Measurements from ENCODE around the gene CHRNA1. TPM values are rescaled to one million over a fixed set of nuclear protein-coding genes. Genes with fewer than 3 reads are reported as not detected.

Gene CHRNA1
- total RNA-seq, 1 donor from 2014 or later = 3.7 TPM

- Histone ChIP-seq H4K20me1 (ENCODE audit: insufficient read depth, low read length) (no peaks in the 10 kb centered on the region), H3K36me3 (ENCODE audit: insufficient read depth, low read length) (no peaks in the 10 kb centered on the region), H3K9ac (ENCODE audit: low read length) (no peak overlapping the region), H3K9me3 (ENCODE audit: insufficient read depth, low read depth, low read length) (no peaks in the 10 kb centered on the region), H3K4me3 (ENCODE audit: insufficient read depth, low read depth, low read length) (no peak overlapping the region), H3K27me3 (ENCODE audit: insufficient read depth, low read length) (no peaks in the 10 kb centered on the region), H3K4me1 (ENCODE audit: insufficient read depth, low read length) (peaks cover 50% of the 10 kb centered on the region), H3K4me2 (ENCODE audit: low read length) (no peak overlapping the region), H2AFZ (ENCODE audit: low read depth, low read length) (no peak overlapping the region), H3K27ac (ENCODE audit: low read depth, low read length) (no peak overlapping the region), H3K79me2 (ENCODE audit: insufficient read depth, low read length) (no peaks in the 10 kb centered on the region)
- Mint-ChIP-seq H3K4me1 (ENCODE audit: low read depth, unreplicated experiment) (peaks cover 34% of the 10 kb centered on the region), H3K27ac (ENCODE audit: unreplicated experiment) (no peak overlapping the region), H3K36me3 (ENCODE audit: low read depth, unreplicated experiment) (no peaks in the 10 kb centered on the region), H3K9me3 (ENCODE audit: unreplicated experiment) (peaks cover 2% of the 10 kb centered on the region), H3K4me3 (ENCODE audit: unreplicated experiment) (no peak overlapping the region), H3K27me3 (ENCODE audit: low read depth, unreplicated experiment) (no peaks in the 10 kb centered on the region)
- FAIRE-seq (no peak), DNase-seq (ENCODE audit: low read depth) (no peak)
- TF ChIP-seq EZH2 (IDR thresholded peaks at IDR 0.05; ENCODE audit: insufficient read depth, low read length) (no peak), CTCF (IDR thresholded peaks at IDR 0.05; ENCODE audit: insufficient read depth, low read depth, low read length) (no peak)
Measured at GRCh38 chr2:174784316-174784715, 20.0 kb upstream of the CHRNA1 start.

- TF ChIP-seq EZH2 (IDR thresholded peaks at IDR 0.05; ENCODE audit: insufficient read depth, low read length) (no peak), CTCF (IDR thresholded peaks at IDR 0.05; ENCODE audit: insufficient read depth, low read depth, low read length) (no peak)
- Mint-ChIP-seq H3K4me1 (ENCODE audit: low read depth, unreplicated experiment) (peaks cover 44% of the 10 kb centered on the region), H3K4me3 (ENCODE audit: unreplicated experiment) (no peak overlapping the region), H3K27ac (ENCODE audit: unreplicated experiment) (no peak overlapping the region), H3K9me3 (ENCODE audit: unreplicated experiment) (peaks cover 2% of the 10 kb centered on the region), H3K27me3 (ENCODE audit: low read depth, unreplicated experiment) (no peaks in the 10 kb centered on the region), H3K36me3 (ENCODE audit: low read depth, unreplicated experiment) (no peaks in the 10 kb centered on the region)
- Histone ChIP-seq H3K4me3 (ENCODE audit: insufficient read depth, low read depth, low read length) (no peak overlapping the region), H3K9me3 (ENCODE audit: insufficient read depth, low read depth, low read length) (no peaks in the 10 kb centered on the region), H3K79me2 (ENCODE audit: insufficient read depth, low read length) (no peaks in the 10 kb centered on the region), H3K4me1 (ENCODE audit: insufficient read depth, low read length) (peaks cover 52% of the 10 kb centered on the region), H2AFZ (ENCODE audit: low read depth, low read length) (no peak overlapping the region), H3K27me3 (ENCODE audit: insufficient read depth, low read length) (no peaks in the 10 kb centered on the region), H3K27ac (ENCODE audit: low read depth, low read length) (no peak overlapping the region), H3K36me3 (ENCODE audit: insufficient read depth, low read length) (no peaks in the 10 kb centered on the region), H4K20me1 (ENCODE audit: insufficient read depth, low read length) (no peaks in the 10 kb centered on the region), H3K9ac (ENCODE audit: low read length) (no peak overlapping the region), H3K4me2 (ENCODE audit: low read length) (no peak overlapping the region)
- DNase-seq (ENCODE audit: low read depth) = no peak
- FAIRE-seq = no peak
Measured at GRCh38 chr2:174781996-174782395, 17.7 kb upstream of the CHRNA1 start.

- no peaks in the 10 kb centered on the region for H3K9me3 ChIP-seq (ENCODE audit: insufficient read depth, low read depth, low read length)
- FAIRE-seq (no peak), DNase-seq (ENCODE audit: low read depth) (no peak)
- no peaks in the 10 kb centered on the region for H3K27me3 ChIP-seq (ENCODE audit: insufficient read depth, low read length)
- Mint-ChIP-seq H3K4me3 (ENCODE audit: unreplicated experiment) (no peak overlapping the region), H3K4me1 (ENCODE audit: low read depth, unreplicated experiment) (peaks cover 44% of the 10 kb centered on the region), H3K9me3 (ENCODE audit: unreplicated experiment) (peaks cover 2% of the 10 kb centered on the region), H3K27ac (ENCODE audit: unreplicated experiment) (no peak overlapping the region), H3K27me3 (ENCODE audit: low read depth, unreplicated experiment) (no peaks in the 10 kb centered on the region), H3K36me3 (ENCODE audit: low read depth, unreplicated experiment) (no peaks in the 10 kb centered on the region)
- no peak overlapping the region for H2AFZ ChIP-seq (ENCODE audit: low read depth, low read length)
- no peaks in the 10 kb centered on the region for H3K36me3 ChIP-seq (ENCODE audit: insufficient read depth, low read length)
- H3K79me2 ChIP-seq (ENCODE audit: insufficient read depth, low read length) = no peaks in the 10 kb centered on the region
- H3K27ac ChIP-seq (ENCODE audit: low read depth, low read length) = no peak overlapping the region
- H3K9ac ChIP-seq (ENCODE audit: low read length) = no peak overlapping the region
- no peak overlapping the region for H3K4me3 ChIP-seq (ENCODE audit: insufficient read depth, low read depth, low read length)
- H3K4me2 ChIP-seq (ENCODE audit: low read length) = no peak overlapping the region
- H4K20me1 ChIP-seq (ENCODE audit: insufficient read depth, low read length) = no peaks in the 10 kb centered on the region
- TF ChIP-seq CTCF (IDR thresholded peaks at IDR 0.05; ENCODE audit: insufficient read depth, low read depth, low read length) (no peak), EZH2 (IDR thresholded peaks at IDR 0.05; ENCODE audit: insufficient read depth, low read length) (no peak)
- H3K4me1 ChIP-seq (ENCODE audit: insufficient read depth, low read length) = peaks cover 45% of the 10 kb centered on the region
Measured at GRCh38 chr2:174781298-174781697, 17.0 kb upstream of the CHRNA1 start.
